Esophagus muscularis mucosa (tissue), 4 donors: ENCODE results near the gene CCDC78.

ENCODE experiments used
- EP300 ChIP-seq: sonication (generic); formaldehyde crosslinking; IDR thresholded peaks from one replicate; pipeline ENCODE4 v1.6.1; 2017; ENCODE audit warnings: antibody characterized with exemption
- POLR2A ChIP-seq: fragments of 450-650 bp; IDR thresholded peaks from one replicate; pipeline ENCODE4 v1.6.1; 2017; ENCODE audit warnings: antibody characterized with exemption, moderate library complexity, mild to moderate bottlenecking, low read depth
- POLR2AphosphoS5 ChIP-seq, 2 donors: sonication (generic); formaldehyde crosslinking; IDR thresholded peaks; one replicate each; pipeline ENCODE4 v1.6.1; 2017; ENCODE audit warnings: antibody characterized with exemption in 2 of 2
- TF ChIP-seq, protein P1 (sequence below), 3 experiments: fragments of 200-600 bp in 2 of 3; fragments of 450-650 bp in 1 of 3; sonication (generic) in 2 of 3; IDR thresholded peaks; one replicate each; pipeline ENCODE4 v1.5.1; 2017 to 2019; ENCODE audit warnings: antibody characterized with exemption in 3 of 3, mild to moderate bottlenecking in 2 of 3, moderate library complexity in 1 of 3

DNA sequence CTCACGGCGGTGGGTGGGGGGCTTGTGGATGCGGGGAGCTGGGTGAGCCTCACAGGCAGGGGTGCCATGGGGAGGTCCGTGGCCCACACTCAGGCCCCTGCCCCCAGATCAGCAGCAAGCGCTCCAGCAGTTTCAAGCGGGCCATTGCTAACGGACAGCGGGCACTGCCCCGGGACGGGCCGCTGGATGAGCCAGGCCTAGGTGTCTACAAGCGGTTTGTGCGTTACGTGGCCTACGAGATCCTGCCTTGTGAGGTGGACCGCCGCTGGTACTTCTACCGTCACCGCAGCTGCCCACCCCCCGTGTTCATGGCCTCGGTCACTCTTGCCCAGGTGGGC is 49.7 kb downstream of the CCDC78 start:
- TF ChIP-seq, protein P1, sequence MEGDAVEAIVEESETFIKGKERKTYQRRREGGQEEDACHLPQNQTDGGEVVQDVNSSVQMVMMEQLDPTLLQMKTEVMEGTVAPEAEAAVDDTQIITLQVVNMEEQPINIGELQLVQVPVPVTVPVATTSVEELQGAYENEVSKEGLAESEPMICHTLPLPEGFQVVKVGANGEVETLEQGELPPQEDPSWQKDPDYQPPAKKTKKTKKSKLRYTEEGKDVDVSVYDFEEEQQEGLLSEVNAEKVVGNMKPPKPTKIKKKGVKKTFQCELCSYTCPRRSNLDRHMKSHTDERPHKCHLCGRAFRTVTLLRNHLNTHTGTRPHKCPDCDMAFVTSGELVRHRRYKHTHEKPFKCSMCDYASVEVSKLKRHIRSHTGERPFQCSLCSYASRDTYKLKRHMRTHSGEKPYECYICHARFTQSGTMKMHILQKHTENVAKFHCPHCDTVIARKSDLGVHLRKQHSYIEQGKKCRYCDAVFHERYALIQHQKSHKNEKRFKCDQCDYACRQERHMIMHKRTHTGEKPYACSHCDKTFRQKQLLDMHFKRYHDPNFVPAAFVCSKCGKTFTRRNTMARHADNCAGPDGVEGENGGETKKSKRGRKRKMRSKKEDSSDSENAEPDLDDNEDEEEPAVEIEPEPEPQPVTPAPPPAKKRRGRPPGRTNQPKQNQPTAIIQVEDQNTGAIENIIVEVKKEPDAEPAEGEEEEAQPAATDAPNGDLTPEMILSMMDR (IDR thresholded peaks at IDR 0.05), result no peak
- no peak for TF ChIP-seq EP300
- no peak for TF ChIP-seq POLR2AphosphoS5 (IDR thresholded peaks at IDR 0.05)
- TF ChIP-seq POLR2A, result no peak
